ENCODE results near the gene GPR141.

Gene GPR141

DNA sequence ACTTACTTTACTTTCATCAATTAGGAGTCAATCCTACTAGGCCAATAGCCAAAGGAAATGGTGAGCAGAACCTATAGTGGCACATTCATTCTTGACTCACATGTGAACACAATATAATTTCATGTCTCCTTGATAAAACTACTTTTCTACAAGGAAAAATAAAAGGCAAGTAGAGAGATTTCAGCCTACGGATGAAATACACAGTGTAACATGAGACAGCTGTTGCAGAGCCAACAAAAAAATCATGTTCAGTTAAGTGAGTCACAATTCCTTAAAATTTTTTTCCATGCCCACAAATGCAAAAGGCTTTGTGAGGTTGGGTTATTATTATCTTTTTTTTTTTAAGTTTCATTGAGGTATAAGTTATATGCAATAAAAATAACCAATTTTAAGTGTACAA lies 54.8 kb downstream of the GPR141 start:
- no peak for DNase-seq

DNA sequence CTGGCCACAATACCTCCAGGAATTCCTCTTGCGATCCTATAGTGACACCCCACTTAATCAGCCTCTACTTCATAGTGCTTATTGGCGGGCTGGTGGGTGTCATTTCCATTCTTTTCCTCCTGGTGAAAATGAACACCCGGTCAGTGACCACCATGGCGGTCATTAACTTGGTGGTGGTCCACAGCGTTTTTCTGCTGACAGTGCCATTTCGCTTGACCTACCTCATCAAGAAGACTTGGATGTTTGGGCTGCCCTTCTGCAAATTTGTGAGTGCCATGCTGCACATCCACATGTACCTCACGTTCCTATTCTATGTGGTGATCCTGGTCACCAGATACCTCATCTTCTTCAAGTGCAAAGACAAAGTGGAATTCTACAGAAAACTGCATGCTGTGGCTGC lies 56.8 kb downstream of the GPR141 start:
- DNase-seq, result no peak

DNA sequence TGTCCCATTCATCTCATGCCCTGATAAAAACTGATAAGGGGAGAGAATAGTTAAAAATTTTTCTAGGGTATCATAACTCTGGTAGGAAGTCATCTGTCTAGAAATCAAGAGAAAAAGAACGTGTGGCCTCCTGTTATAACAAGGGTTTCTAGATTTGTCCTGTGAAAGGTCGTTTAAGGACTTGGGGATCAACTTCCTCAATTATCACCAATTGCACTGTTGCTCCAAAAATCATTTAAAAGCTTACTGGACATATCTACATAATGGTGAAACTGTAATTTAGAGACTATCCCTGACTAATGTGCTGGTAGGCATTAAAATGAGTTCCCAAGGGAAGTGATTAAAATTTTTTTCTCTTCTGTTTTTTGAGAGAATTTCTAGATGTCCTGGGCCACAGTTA lies 58.2 kb downstream of the GPR141 start:
- DNase-seq, result no peak

DNA sequence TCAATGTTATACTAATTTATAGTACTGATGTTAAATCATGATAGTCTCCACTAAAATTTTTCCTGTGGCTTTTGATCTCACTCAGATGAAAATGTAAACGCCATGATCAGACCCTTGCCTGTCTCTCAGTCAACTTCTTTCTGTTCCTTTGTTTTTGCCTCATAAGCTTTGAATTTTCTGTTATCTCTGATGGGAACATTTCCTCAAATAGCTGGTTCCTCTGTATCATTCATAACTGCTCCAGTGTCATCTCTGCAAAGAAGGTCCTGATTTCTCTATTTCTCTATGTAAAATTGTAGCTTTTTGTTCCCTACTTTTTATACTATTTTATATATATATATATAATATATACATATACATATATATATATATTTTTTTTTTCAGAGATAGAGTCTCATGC lies 67.5 kb downstream of the GPR141 start:
- DNase-seq, result no peak

DNA sequence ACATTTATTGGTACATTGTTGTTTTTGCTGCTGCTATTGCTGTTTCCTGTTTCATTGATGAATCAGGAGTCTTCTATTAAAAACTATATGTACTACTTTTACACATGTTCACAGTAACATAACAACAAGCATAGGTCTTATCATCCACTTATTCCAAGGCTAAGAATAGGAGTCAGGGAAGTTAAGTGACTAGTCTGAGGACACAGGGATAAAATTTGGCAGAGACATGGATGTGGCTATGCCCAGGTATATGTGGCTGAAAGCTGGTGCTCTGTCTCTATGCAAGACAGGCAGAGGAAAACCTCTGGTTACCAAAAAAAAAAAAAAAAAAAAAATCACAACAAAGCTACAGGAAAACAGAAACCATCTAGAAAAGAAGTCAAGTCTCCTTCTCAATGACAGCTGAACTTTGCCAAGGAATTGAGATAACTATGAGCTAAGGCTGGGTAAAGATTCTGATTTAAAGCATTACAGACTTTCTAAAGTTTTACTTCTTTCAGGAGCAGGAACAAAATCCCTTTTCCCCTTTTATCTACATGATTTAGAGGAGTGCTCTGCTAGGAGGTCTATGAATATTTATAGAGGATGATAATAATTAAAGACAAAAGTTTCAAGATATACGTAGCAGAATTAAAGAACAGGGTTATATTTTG lies 70.0 kb downstream of the GPR141 start:
- DNase-seq, result no peak

DNA sequence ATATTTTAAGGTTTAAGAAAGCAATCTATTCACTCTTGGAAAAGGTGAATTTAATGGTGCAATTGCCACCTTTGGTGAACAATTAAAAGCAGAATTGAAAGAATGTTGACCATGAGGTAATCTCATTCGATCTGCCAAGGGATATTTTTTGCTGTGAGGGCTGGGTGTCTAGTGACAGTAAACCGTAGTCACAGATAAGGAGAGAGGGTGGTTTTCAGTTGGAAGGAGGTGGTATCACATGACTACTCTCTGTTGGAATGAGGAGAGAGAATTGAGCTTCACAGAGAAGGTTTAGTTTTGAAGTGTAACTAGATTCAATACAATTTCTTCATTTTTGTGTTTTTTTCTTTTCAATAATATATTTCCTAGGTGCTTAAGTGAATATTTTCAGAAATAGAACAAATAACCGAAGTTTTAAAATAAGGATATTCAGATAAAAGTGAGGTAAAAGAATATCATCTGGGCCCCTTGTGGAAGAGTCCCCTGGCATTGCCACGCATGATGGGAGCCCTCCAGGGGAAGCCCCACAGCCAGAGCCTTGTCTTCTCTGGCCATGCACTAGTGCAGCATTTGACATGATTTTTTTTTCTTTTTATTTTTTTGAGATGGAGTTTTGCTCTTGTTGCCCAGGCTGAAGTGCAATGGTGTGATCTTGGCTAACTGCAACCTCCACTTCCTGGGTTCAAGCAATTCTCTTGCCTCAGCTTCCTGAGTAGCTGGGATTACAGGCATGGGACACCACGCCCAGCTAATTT lies 73.4 kb downstream of the GPR141 start:
- DNase-seq, result no peak

DNA sequence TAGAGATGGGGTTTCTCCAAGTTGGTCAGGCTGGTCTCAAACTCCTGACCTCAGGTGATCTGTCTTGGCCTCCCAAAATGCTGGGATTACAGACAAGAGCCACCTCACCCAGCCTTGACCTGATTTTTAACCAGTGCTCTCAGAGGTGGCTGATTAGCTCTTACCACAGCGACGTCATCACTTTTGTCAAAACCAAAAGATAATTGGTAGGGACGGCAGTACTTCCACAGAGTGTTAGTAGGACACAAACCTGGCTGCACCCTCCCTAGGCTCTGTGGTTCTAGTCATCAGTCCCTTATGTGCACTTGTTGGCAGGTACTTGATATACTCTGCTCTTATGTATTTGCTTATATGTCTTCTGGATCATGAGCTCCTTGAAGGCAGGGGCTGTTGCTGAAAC lies 74.0 kb downstream of the GPR141 start:
- DNase-seq, result no peak

DNA sequence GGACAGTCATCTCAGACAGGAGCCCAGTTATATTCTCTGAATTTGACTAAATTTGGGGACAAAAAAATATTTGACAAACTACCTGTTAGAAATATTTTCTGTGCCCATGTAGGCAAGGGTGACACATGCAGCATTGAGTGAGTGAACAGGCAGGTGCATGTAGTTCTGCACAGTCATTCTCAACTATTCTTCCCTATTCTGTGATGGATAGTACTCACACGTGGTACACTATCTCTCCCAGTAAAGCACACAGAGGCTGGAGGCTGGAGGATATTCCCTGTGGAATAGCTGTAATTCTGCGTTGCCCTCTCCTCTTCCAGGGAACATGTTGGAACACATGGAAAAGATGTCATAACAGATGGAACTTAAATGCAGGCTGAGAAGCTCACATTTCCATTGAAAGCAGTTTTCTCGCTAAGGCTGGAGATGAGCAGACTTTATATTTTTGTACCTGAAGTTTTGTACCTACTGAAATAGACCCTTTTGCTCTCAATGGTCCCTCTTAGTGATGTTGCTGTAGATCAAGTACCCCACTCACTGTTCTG lies 75.0 kb downstream of the GPR141 start:
- DNase-seq, result no peak

DNA sequence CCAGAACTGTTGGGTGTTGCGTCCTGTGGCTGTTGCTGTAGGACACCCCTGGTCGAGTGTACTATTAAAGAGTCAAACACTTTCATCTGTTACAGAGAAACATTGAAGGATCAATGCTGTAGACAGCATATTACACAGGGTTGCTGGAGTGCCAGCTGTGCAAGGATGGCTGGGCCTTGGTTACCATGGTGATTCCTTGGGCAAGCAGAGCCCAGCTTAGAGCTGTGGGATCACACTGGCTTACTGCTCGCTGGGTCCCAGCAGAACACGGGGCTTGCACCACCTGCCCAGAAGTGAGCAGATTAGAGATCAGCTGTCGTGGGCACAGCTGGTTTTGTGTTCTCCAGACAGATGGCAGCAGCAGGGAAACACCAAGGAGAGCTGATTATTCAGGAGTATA lies 76.0 kb downstream of the GPR141 start:
- no peak for DNase-seq

DNA sequence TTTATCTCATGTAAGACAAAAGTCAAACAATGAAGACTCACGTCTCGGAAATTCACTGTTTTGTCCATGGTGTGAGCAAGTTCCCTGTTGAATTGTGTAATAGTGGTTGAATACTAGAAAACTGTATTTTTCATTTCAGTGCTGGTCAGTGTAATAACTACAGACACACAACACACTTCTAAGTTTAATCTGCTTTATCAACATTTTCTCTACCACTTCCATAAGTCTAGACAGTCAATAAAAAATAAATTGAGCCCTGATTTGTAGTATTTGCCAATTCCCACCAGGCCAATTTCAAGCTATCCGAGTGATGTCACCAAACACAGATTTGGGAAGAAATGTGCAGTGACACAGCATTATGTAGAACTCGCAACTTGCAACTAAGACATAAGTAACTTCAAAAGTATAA lies 81.9 kb downstream of the GPR141 start:
- no peak for DNase-seq

DNA sequence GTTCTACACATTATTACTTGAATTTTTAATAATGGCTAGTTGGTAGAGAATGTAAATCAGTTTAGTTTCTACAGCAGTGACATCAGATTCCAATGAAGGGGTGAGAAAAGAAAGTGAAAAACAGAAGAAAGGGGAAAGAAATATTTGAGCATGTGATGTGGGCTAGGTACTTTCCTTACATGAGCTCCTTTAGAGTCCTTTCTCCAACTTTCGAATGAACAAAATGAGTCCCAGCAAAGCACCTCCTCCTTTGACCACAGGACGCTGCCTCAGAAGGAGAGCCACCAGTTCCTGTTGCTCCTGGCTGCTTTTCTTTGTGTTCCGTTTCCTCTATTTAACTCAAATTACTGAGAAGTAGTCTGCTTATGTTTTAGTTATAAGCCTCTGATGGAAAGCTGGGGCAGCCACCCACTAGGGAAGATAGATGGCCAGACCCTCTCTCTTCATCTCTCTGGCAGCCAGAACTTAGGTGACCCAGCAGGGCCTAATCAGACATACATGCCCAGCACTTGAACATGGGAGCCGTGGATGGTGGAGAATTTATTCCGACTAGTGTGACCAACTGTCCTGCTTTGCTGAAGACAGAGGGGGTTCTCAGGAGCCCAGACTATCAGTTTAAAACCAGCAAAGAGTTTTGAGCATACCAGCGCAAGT lies 82.4 kb downstream of the GPR141 start:
- no peak for DNase-seq

DNA sequence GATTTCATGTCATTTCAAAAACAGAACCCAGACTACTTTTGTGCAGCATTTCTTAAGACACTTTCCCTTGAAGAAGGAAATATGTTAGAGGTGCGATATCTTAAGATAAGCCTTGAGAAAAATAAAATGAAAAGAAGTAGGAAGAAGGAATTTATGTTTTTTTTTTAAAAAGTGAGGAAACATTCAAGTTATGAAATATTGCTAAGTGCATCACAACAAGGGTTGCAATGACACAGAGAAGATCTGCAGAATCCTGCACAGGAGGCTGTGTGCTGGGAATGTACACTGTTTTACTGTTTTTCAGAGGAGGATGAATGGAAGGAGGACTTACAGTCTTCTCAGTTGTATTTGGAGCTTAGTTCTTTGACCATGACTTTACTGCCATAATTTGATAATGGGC lies 85.0 kb downstream of the GPR141 start:
- no peak for DNase-seq

DNA sequence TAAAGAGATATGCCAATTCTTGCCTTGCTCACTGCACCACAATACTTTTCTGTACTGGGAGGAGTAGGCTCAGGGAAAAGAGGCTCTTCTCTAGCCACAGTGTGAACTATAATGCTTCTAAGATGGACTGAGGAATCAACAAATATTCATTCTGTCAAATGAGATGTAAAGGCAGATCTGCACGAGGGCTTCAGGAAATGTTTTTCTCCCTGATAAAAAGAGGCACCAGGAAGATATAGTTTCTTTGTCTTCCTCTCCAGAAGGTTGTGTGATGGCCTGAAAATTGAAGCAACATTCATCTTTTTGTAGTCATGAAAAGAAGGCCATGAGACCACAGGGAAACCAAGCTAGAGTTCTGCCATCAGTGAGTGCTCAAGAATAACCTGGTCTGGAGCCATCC lies 85.7 kb downstream of the GPR141 start:
- DNase-seq, result no peak

DNA sequence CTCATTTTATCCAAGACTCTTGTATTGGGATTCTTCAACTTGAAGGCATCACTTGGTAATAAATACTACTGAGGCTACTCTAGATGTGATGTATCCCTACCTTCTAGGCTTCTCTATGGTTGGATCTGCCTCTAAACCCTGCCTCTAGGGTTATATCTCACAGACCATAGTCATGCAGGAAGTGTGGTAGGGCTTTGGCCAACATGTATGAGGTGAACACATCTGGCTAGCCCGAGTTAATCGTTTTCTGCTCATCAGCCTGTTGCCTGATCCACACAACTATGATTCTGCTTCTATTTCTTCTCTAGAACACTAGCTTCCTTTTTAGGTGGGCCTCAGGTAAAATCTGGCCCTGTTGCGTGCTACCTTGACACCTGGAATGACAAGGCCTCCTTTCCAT lies 86.2 kb downstream of the GPR141 start:
- no peak for DNase-seq

DNA sequence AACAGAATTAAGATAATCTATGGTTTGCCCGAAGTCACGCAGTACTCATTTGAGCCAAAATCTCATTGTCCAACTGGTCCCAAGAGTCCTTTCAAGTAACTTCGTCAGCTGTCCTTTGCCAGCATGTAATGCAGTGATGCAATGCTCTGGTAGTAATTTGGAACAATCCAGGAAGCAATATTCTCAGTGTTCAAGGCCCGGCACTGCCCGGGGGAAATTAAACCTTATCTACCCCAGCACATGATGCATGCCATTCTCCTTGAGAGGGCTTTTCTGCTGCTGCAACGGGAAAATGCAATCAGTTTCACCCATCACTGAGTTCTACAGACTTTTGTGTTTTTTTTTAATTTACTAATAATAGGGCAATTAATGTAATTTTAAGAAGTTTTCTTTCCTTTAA lies 87.3 kb downstream of the GPR141 start:
- no peak for DNase-seq

DNA sequence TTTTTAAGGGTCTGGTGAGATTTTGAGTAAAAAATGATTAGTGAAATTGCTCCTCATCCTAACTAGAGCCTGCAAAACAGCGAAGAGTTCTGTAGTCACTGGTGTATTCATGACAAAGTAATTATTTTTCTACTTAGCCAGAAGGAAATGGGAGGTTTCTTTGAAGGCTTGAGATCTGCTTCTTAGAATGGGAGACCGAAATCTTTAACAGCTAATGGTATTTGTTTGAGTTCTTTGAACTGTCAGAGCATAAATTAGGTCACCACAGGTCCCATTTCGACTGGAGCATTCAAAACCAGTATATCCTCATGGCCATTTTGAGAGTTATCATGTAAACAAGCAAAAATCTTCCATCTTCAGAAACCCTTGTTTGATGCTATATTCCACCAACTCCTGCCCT lies 87.8 kb downstream of the GPR141 start:
- DNase-seq, result no peak

DNA sequence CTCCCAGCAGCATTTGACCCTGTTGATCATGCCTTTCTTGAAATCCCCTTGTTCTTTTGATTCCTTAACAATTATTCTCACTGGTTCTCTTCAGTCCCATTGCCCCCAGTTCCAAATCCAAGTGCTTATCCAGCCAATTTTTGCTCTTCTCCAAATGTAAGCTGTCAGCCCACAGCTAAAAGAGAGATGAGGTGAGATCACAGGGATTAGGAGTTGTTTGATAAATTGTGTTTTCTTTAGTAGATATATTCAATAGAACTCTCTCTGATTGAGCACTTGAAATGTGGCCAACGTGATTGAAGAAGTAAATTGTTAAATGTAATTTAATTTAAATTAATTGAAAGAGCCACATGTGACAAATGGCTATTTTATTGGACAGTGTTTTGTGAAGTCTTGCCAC lies 88.2 kb downstream of the GPR141 start:
- no peak for DNase-seq

DNA sequence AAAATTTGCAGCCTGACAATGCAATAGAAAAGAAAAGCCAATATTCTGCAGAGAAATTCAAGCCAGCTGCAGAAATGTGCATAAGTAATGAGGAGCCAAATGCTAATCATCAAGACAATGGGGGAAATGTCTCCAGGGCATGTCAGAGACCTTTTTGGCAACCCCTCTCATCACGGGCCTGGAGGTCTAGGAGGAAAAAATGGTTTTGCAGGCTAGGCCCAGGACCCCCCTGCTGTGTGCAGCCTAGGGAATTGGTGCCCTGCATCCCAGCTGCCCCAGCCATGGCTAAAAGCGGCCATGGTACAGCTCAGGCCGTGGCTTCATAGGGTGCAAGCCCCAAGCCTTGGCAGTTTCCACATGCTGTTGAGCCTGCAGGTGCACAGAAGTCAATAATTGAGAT lies 92.4 kb downstream of the GPR141 start:
- DNase-seq, result no peak

DNA sequence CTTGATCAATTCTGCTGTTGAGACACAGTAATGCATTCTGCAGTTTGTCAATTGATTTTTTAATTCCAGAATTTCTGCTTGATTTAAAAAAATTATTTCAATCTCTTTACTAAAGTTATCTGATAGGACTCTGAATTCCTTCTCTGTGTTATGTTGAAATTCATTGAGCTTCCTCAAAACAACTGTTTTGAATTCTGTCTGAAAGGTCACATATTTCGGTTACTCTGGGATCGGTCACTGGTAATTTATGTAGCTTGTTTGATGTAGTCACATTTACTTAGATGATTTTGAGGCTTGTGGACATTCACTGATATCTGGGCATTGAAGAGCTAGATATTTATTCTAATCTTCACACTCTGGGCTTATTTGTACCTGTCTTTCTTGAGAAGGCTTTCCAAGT lies 97.6 kb downstream of the GPR141 start:
- no peak for DNase-seq

DNA sequence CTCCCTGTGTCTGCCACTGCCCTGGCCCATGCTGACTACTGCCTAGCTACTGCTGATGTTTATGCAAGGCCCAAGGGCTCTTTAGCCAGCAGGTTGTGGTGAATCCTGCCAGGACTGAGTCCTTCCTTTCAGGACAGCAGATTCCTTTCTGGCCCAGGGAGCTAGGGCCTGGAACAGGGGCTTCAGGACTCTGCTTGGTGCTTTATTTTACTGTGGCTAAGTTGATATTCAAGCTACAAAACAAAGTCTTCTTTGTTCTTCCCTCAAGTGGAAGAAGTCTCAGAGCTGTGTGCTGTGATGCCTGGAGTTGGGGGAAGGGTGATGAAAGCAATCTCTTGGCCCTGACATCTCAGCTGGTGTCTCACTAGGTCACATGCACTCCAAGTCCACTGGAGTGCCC lies 98.6 kb downstream of the GPR141 start:
- DNase-seq, result no peak

DNA sequence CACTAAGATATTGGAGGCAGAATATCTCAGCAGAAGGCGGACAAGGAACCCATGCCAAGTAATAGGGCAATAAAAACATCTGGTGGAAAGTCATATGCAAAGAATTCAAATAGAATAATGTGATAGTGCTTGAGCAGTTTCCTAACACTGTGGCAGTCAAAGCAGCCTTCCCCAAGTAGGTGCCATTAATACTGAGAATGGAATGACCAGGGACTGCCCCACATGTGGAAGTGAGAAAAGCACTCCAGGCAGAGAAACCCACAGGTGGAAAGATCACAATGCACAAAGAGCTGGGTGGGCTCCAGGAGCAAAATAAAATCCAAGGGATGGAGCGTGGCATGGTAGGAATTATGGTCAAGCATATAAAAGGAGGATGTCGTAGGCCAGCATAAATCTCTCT lies 100.4 kb downstream of the GPR141 start:
- DNase-seq, result no peak

DNA sequence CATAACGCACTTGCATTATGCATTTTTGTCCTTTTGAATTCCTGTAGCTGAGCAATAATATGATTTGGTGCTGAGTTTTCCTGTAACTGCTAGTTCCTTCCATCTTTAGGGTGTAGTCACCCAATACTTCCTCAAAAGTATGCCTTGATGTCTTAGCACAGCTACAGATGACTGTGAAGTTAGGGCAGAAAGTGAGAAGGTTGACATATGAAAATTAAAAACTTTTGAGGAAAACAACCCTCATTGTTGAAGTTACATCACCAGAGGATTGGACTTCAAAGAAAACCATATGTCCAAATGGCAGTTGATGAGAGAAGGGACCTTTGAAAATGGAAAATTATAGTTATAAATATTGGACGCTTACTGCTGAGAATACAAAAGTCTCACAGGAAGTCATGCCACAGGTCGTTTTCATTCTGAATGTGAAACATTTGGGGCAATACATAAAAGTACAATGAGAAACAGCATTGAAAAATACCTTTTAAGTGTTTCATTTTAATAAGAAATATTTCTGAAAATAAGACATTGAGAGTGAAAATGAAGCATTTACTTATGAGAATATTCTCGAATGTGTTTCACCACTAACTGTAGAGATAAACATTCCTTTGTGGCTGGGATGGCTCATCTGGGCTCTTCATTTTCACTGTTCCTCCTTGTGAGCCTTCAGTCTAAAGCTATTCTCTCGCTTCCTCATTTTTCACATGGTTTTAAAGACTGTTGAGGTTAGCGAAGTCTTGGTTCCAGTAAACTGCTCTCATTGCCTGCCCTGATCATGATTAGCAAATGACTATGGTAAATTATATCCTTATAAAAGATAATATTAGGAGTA lies 103.4 kb downstream of the GPR141 start:
- no peak for DNase-seq
